HepG2 (cell line): ENCODE data around the gene SRP9. TPM values are rescaled to one million over a fixed set of nuclear protein-coding genes. Genes with fewer than 3 reads are reported as not detected.

Experiments used
- ATAC-seq: fragments of 200-7000 bp; cut with Tn5 transposase; 3 replicates; pipeline ENCODE4 v1.9.1; 2020; ENCODE audit warnings: mild to moderate bottlenecking, moderate library complexity
- BruUV-seq: library from RNA; stranded (reverse); fragments of 400-500 nt; replicated peaks from 2 replicates; lab custom pipeline; 2021; lab: Mats Ljungman, UMichigan
- CTCF ChIA-PET: fragments of 300-600 bp; formaldehyde crosslinking; extraction: SDS; loops from one replicate; lab custom pipeline; 2021; ENCODE audit warnings: low total read pairs, inconsistent platforms, low intra/inter-chr PET ratio; lab: Yijun Ruan, JAX
- POLR2A ChIA-PET: fragments of 350-600 bp; sonication (Branson Sonifier 250); formaldehyde crosslinking; loops from one replicate; lab custom pipeline; 2020; ENCODE audit warnings: antibody characterized with exemption, inconsistent platforms; lab: Yijun Ruan, JAX
- DNase-seq: peaks from one replicate; pipeline ENCODE4 v3.0.0-alpha.2; 2015; ENCODE audit warnings: low spot score
- FAIRE-seq: peaks from 3 replicates; lab custom pipeline; 2011; peaks lifted over from hg19 to GRCh38; lab: Jason Lieb, UNC
- H2AFZ ChIP-seq: one replicate; pipeline ENCODE4 v1.6.1; 2011; ENCODE audit warnings: low read length, inconsistent platforms
- H3K27ac ChIP-seq: fragments of 300-600 bp; 3 replicates; pipeline ENCODE4 v1.8.0; 2011; ENCODE audit warnings: mixed run types, mild to moderate bottlenecking, mixed read lengths, low read length, inconsistent platforms; ENCODE audit not compliant: insufficient read depth; ENCODE audit errors: extremely low read length
- H3K27me3 ChIP-seq, 2 experiments: fragments of 200-600 bp in 1 of 2; 2 replicates in 1 of 2; 3 replicates in 1 of 2; pipeline versions ENCODE4 v1.6.0 to v1.8.0; 2011; ENCODE audit warnings: low read length in 2 of 2, mild to moderate bottlenecking in 2 of 2, moderate library complexity in 2 of 2, inconsistent platforms in 1 of 2; ENCODE audit not compliant: insufficient read depth in 2 of 2, control insufficient read depth in 1 of 2
- H3K36me3 ChIP-seq, 2 experiments: fragments of 200-600 bp in 1 of 2; replicated peaks in 1 of 2; 2 replicates in 1 of 2; 3 replicates in 1 of 2; pipeline versions ENCODE4 v1.5.1 to v1.8.0; 2011; ENCODE audit warnings: low read length in 2 of 2, inconsistent platforms in 1 of 2; ENCODE audit not compliant: insufficient read depth in 2 of 2, control insufficient read depth in 1 of 2
- H3K4me1 ChIP-seq: 2 replicates; pipeline ENCODE4 v1.5.1; 2012; ENCODE audit warnings: low read length, inconsistent platforms; ENCODE audit not compliant: insufficient read depth
- H3K4me2 ChIP-seq: 2 replicates; pipeline ENCODE4 v1.6.0; 2011; ENCODE audit warnings: low read depth, low read length, inconsistent platforms
- H3K4me3 ChIP-seq, 3 experiments: fragments of 200-600 bp in 1 of 3; sonication (generic), shearing (Covaris generic) in 1 of 3; replicated peaks in 1 of 3; 2 replicates each; pipeline ENCODE4 v1.5.1; 2011 to 2016; ENCODE audit warnings: low read length in 3 of 3, inconsistent platforms in 2 of 3, low read depth in 2 of 3, mild to moderate bottlenecking in 2 of 3, control low read depth in 1 of 3, mixed read lengths in 1 of 3; ENCODE audit not compliant: insufficient read depth in 1 of 3
- H3K79me2 ChIP-seq: one replicate; pipeline ENCODE4 v1.6.1; 2011; ENCODE audit warnings: low read length, inconsistent platforms; ENCODE audit not compliant: insufficient read depth
- H3K9ac ChIP-seq: 2 replicates; pipeline ENCODE4 v1.6.0; 2011; ENCODE audit warnings: mild to moderate bottlenecking, low read depth, low read length, inconsistent platforms; ENCODE audit not compliant: insufficient read depth
- H3K9me3 ChIP-seq: 2 replicates; pipeline ENCODE4 v1.5.1; 2012; ENCODE audit warnings: mild to moderate bottlenecking, low read length
- H4K20me1 ChIP-seq: 2 replicates; pipeline ENCODE4 v1.6.0; 2011; ENCODE audit warnings: inconsistent platforms, mild to moderate bottlenecking, low read length, moderate library complexity; ENCODE audit not compliant: insufficient read depth
- ARNTL ChIP-seq: sonication (generic); formaldehyde crosslinking; IDR thresholded peaks from 2 replicates; pipeline ENCODE4 v1.4.0; 2020; ENCODE audit warnings: mild to moderate bottlenecking, missing genetic modification reagents
- ATM ChIP-seq: fragments of 450-650 bp; IDR thresholded peaks from 2 replicates; pipeline ENCODE4 v1.7.1; 2017; ENCODE audit warnings: mild to moderate bottlenecking, borderline replicate concordance
- EHMT2 ChIP-seq: fragments of 200-600 bp; sonication (generic); IDR thresholded peaks from 2 replicates; pipeline ENCODE4 v1.7.0; 2017; ENCODE audit warnings: antibody characterized with exemption, low read depth, low read length, borderline replicate concordance
- ESRRA ChIP-seq: sonication (generic); formaldehyde crosslinking; IDR thresholded peaks from 2 replicates; pipeline ENCODE4 v1.5.1; 2020; ENCODE audit warnings: mild to moderate bottlenecking, low read depth, missing genetic modification reagents
- MED1 ChIP-seq: sonication (generic); formaldehyde crosslinking; IDR thresholded peaks from 2 replicates; pipeline ENCODE4 v1.4.0; 2020; ENCODE audit warnings: missing genetic modification reagents
- MED13 ChIP-seq: sonication (generic); formaldehyde crosslinking; IDR thresholded peaks from 2 replicates; pipeline ENCODE4 v1.5.0; 2020; ENCODE audit warnings: missing genetic modification reagents
- MIER3 ChIP-seq: IDR thresholded peaks from 2 replicates; pipeline ENCODE4 v1.6.1; 2016; ENCODE audit warnings: missing compliant biosample characterization, borderline replicate concordance
- MXI1 ChIP-seq: IDR thresholded peaks from 3 replicates; pipeline ENCODE4 v1.6.1; 2012; ENCODE audit warnings: low read depth, low read length, inconsistent platforms, borderline replicate concordance
- NFKBIZ ChIP-seq: IDR thresholded peaks from 2 replicates; pipeline ENCODE4 v1.6.1; 2018; ENCODE audit warnings: missing genetic modification reagents, missing compliant biosample characterization
- RFX5 ChIP-seq: IDR thresholded peaks from 2 replicates; pipeline ENCODE4 v1.6.1; 2011; ENCODE audit warnings: low read depth, low read length, improper control_type of control experiment
- SIX4 ChIP-seq: sonication (generic); formaldehyde crosslinking; IDR thresholded peaks from 2 replicates; pipeline ENCODE4 v1.4.0; 2020; ENCODE audit warnings: missing genetic modification reagents
- SP4 ChIP-seq: sonication (generic); formaldehyde crosslinking; IDR thresholded peaks from 2 replicates; pipeline ENCODE4 v1.8.1; 2023; ENCODE audit warnings: mild to moderate bottlenecking, missing genetic modification reagents
- ZNF766 ChIP-seq: sonication (generic); formaldehyde crosslinking; IDR thresholded peaks from 2 replicates; pipeline ENCODE4 v1.5.0; 2020; ENCODE audit warnings: missing genetic modification reagents, borderline replicate concordance
- ZSCAN29 ChIP-seq: sonication (generic); formaldehyde crosslinking; conservative IDR thresholded peaks from 2 replicates; pipeline ENCODE4 v1.4.0; 2020; ENCODE audit warnings: mild to moderate bottlenecking, missing genetic modification reagents
- WGBS: methylation state at CpG from one replicate; pipeline ENCODE4 v1.1.6; 2017; ENCODE audit warnings: low lambda C conversion rate; 5-methylcytosine and 5-hydroxymethylcytosine counted together
- in situ Hi-C: cut with HindIII; loops from 2 replicates; pipeline ENCODE4 v1.10.0; 2017; ENCODE audit warnings: low pct_unique_long_range_greater_than_20kb; ENCODE audit not compliant: extremely low pct_ligation_motif_present
- intact Hi-C: fragments of 100-400 bp; cut with micrococcal nuclease; formaldehyde crosslinking; loops from one replicate; pipeline ENCODE4 v1.10.0; 2022; ENCODE audit not compliant: unreplicated experiment
- polyA plus RNA-seq, 8 experiments: library from polyadenylated mRNA; depleted of rRNA in 3 of 8; stranded (reverse) in 7 of 8; unstranded in 1 of 8; fragments of >200 nt; fragmentation: Illumina TruSeq in 4 of 8; extraction: Trizol in 4 of 8; gene quantifications; 2 replicates each; pipeline versions ENCODE4 v1.2.1 to v1.2.3, GENCODE V29; 2011 to 2016; ENCODE audit warnings: low read depth in 4 of 8, missing spikeins in 1 of 8, mixed read lengths in 1 of 8; ENCODE audit not compliant: insufficient read depth in 1 of 8
- total RNA-seq, 5 experiments: library from RNA; depleted of rRNA; stranded (reverse); fragments of >200 nt; fragmentation: Illumina TruSeq; extraction: Trizol; gene quantifications; 2 replicates each; pipeline ENCODE4 v1.2.3, GENCODE V29; 2016; ENCODE audit warnings: low read depth in 1 of 5
- TF ChIP-seq, protein P1 (sequence below): sonication (generic); formaldehyde crosslinking; IDR thresholded peaks from 2 replicates; pipeline ENCODE4 v1.4.0; 2020; ENCODE audit warnings: missing genetic modification reagents
- TF ChIP-seq, protein P2 (sequence below): sonication (generic); formaldehyde crosslinking; IDR thresholded peaks from 2 replicates; pipeline ENCODE4 v1.5.0; 2020; ENCODE audit warnings: missing genetic modification reagents
- TF ChIP-seq, protein P3 (sequence below): sonication (generic); formaldehyde crosslinking; IDR thresholded peaks from 2 replicates; pipeline ENCODE4 v1.5.0; 2020; ENCODE audit warnings: missing genetic modification reagents, mild to moderate bottlenecking, borderline replicate concordance

Gene SRP9
- total and polyA plus RNA-seq, 2 of the 13 experiments (the other 11 are each of a cell fraction or from before 2014, with no cell fraction given) = 251 to 307 TPM

DNA sequence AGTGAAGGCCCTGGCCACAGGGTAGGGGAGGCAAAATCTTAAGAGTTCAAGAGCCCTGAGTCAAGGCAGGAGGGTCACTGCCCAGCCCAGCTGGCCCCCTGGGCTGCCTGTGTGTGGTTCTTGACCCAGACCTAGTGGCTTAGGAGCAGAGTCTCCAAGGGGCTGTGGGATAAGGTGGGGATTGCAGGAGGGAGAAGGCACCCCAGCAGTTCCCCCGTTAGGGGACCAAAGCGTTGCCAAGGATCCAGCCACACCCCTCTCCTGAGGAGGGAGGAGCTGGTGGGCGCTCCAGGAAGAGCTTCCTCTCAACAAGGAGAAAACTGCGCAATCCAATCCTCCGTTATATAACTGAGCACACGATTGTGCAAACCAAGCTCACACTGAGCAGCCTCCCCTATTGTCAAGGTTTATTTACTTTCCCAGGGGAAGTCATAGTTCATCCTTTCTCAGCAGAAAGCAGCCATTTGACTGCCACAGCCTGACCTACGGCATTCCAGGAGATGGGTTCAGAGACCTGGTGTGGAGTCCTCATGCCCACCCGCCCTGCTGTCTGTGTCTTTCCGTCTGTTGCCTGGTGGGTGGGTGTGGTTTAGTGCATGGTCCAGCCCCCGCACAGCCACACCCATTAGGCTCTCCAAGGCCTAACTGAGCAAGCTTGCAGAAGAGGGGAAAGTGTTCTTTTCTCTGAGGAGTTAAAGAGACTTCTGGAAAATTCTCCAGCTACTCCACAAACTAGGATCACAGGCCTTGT is 35.8 kb downstream of the SRP9 start:
- peaks cover 81% of the 10 kb centered on the region for H3K4me1 ChIP-seq
- BruUV-seq = no TSS peak
- peak overlapping the region in 2 of 3 experiments; percentile 11 to 49; a peak in 3 of 6 replicates for H3K4me3 ChIP-seq
- DNase-seq (peak; percentile 100), ATAC-seq (peak; percentile 84), FAIRE-seq (peak; percentile 100)
- peak overlapping the region; percentile 93 for H3K4me2 ChIP-seq
- in situ Hi-C loops (no loop called here), intact Hi-C loops (loop anchor here (1.0 to 2.0 kb wide), 3 partner anchors 31 to 69 kb away; partner anchors contain the start of genes SRP9 and TMEM63A)
- H4K20me1 ChIP-seq = no peaks in the 10 kb centered on the region
- peaks cover 0 to 1% of the 10 kb centered on the region in 2 experiments; a peak in 1 of 5 replicates for H3K36me3 ChIP-seq
- H3K79me2 ChIP-seq = peaks cover 47% of the 10 kb centered on the region
- peak overlapping the region; percentile 72 for H3K27ac ChIP-seq
- peak overlapping the region; percentile 38 for H3K9ac ChIP-seq
- ChIA-PET POLR2A (interaction anchor here (0.6 to 6.3 kb wide), 16 partner anchors 9 to 249 kb away, joined by 3 to 87 read pairs (median 4); partner anchors contain the start of genes H3-3A, PYCR2, SRP9 and TMEM63A), CTCF (no interaction called here)
- H2AFZ ChIP-seq = no peak overlapping the region
- 0% methylated on average over 4 of the region's 10 CpGs for WGBS
- H3K27me3 ChIP-seq = no peaks in the 10 kb centered on the region
- H3K9me3 ChIP-seq = no peaks in the 10 kb centered on the region
- 0 out of 3 replicates have a peak, but pooled peaks have one; percentile 37 for TF ChIP-seq MXI1
- peak; percentile 97 for TF ChIP-seq MIER3
- TF ChIP-seq SIX4 = peak; percentile 85
- TF ChIP-seq ATM = no peak; the same call in 1 of the 2 replicates
- TF ChIP-seq MED13 (CRISPR knock-in tag) = peak; percentile 92; the same call in 1 of the 2 replicates
- TF ChIP-seq SP4 = peak; percentile 80
- no peak for TF ChIP-seq EHMT2
- TF ChIP-seq, protein P1, sequence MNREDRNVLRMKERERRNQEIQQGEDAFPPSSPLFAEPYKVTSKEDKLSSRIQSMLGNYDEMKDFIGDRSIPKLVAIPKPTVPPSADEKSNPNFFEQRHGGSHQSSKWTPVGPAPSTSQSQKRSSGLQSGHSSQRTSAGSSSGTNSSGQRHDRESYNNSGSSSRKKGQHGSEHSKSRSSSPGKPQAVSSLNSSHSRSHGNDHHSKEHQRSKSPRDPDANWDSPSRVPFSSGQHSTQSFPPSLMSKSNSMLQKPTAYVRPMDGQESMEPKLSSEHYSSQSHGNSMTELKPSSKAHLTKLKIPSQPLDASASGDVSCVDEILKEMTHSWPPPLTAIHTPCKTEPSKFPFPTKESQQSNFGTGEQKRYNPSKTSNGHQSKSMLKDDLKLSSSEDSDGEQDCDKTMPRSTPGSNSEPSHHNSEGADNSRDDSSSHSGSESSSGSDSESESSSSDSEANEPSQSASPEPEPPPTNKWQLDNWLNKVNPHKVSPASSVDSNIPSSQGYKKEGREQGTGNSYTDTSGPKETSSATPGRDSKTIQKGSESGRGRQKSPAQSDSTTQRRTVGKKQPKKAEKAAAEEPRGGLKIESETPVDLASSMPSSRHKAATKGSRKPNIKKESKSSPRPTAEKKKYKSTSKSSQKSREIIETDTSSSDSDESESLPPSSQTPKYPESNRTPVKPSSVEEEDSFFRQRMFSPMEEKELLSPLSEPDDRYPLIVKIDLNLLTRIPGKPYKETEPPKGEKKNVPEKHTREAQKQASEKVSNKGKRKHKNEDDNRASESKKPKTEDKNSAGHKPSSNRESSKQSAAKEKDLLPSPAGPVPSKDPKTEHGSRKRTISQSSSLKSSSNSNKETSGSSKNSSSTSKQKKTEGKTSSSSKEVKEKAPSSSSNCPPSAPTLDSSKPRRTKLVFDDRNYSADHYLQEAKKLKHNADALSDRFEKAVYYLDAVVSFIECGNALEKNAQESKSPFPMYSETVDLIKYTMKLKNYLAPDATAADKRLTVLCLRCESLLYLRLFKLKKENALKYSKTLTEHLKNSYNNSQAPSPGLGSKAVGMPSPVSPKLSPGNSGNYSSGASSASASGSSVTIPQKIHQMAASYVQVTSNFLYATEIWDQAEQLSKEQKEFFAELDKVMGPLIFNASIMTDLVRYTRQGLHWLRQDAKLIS (CRISPR knock-in tag) = no peak
- TF ChIP-seq, protein P2, sequence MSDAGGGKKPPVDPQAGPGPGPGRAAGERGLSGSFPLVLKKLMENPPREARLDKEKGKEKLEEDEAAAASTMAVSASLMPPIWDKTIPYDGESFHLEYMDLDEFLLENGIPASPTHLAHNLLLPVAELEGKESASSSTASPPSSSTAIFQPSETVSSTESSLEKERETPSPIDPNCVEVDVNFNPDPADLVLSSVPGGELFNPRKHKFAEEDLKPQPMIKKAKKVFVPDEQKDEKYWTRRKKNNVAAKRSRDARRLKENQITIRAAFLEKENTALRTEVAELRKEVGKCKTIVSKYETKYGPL (CRISPR knock-in tag) = peak; percentile 99
- TF ChIP-seq NFKBIZ (CRISPR knock-in tag) = peak; percentile 95
- TF ChIP-seq ARNTL (CRISPR knock-in tag) = peak; percentile 96
- TF ChIP-seq ESRRA (CRISPR knock-in tag) = peak; percentile 87
- TF ChIP-seq, protein P3, sequence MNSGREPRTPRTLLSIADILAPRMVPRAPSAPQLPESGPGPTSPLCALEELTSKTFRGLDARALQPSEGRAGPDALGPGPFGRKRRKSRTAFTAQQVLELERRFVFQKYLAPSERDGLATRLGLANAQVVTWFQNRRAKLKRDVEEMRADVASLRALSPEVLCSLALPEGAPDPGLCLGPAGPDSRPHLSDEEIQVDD (CRISPR knock-in tag) = no peak
- peak; percentile 82 for TF ChIP-seq ZNF766 (CRISPR knock-in tag)
- TF ChIP-seq ZSCAN29 = peak; percentile 92
- 0 out of 2 replicates have a peak, but pooled peaks have one; percentile 52 for TF ChIP-seq RFX5
- TF ChIP-seq MED1 (CRISPR knock-in tag) = peak; percentile 98
